IMR-90 (cell line): Measurements from ENCODE around the gene FMO5. TPM values are rescaled to one million over a fixed set of nuclear protein-coding genes. Genes with fewer than 3 reads are reported as not detected.

Experiments
- ATAC-seq: fragments of 200-7000 bp; cut with Tn5 transposase; 2 replicates; pipeline ENCODE4 v1.9.1; 2020; ENCODE audit warnings: low read depth, mild to moderate bottlenecking, moderate library complexity
- BruUV-seq: library from RNA; stranded (reverse); fragments of 400-500 nt; replicated peaks from 2 replicates; lab custom pipeline; 2021; lab: Mats Ljungman, UMichigan
- CTCF ChIA-PET: fragments of 300-600 bp; formaldehyde crosslinking; extraction: SDS; loops from one replicate; lab custom pipeline; 2021; ENCODE audit warnings: antibody characterized with exemption; lab: Yijun Ruan, JAX
- POLR2A ChIA-PET: fragments of 300-600 bp; sonication (Branson Sonifier 250); formaldehyde crosslinking; loops from one replicate; lab custom pipeline; 2022; ENCODE audit warnings: antibody characterized with exemption; ENCODE audit not compliant: unreplicated experiment; lab: Charles Lee
- DNase-seq: peaks from one replicate; pipeline ENCODE4 v3.0.0; 2013
- H2AFZ ChIP-seq: replicated peaks from 2 replicates; pipeline ENCODE3; 2013; ENCODE audit warnings: low read length, mild to moderate bottlenecking; ENCODE audit not compliant: poor library complexity
- H2AK5ac ChIP-seq: 2 replicates; pipeline ENCODE4 v1.6.1; 2013; ENCODE audit warnings: low read depth, low read length, inconsistent platforms
- H2AK9ac ChIP-seq: replicated peaks from 2 replicates; pipeline ENCODE3; 2013; ENCODE audit warnings: mild to moderate bottlenecking, low read depth, low read length, moderate library complexity; ENCODE audit not compliant: poor library complexity
- H2BK120ac ChIP-seq: 2 replicates; pipeline ENCODE4 v1.6.1; 2013; ENCODE audit warnings: low read depth, low read length, inconsistent platforms
- H2BK15ac ChIP-seq: 3 replicates; pipeline ENCODE4 v1.6.1; 2013; ENCODE audit warnings: low read depth, low read length, inconsistent platforms
- H2BK20ac ChIP-seq: 2 replicates; pipeline ENCODE4 v1.6.1; 2013; ENCODE audit warnings: low read depth, mild to moderate bottlenecking, inconsistent platforms, low read length, moderate library complexity
- H2BK5ac ChIP-seq: 2 replicates; pipeline ENCODE4 v1.6.1; 2013; ENCODE audit warnings: mild to moderate bottlenecking, low read depth, low read length, inconsistent platforms; ENCODE audit not compliant: poor library complexity, severe bottlenecking
- H3K14ac ChIP-seq: replicated peaks from 2 replicates; pipeline ENCODE4 v1.6.1; 2013; ENCODE audit warnings: low read depth, low read length, inconsistent platforms
- H3K18ac ChIP-seq: 2 replicates; pipeline ENCODE4 v1.6.1; 2013; ENCODE audit warnings: low read depth, low read length, control low read depth
- H3K23ac ChIP-seq: 2 replicates; pipeline ENCODE4 v1.6.1; 2013; ENCODE audit warnings: low read depth, low read length, inconsistent platforms
- H3K27ac ChIP-seq: 2 replicates; pipeline ENCODE4 v1.5.1; 2013; ENCODE audit warnings: mild to moderate bottlenecking, control low read depth, low read length; ENCODE audit not compliant: insufficient read depth
- H3K27me3 ChIP-seq: 2 replicates; pipeline ENCODE4 v1.6.1; 2013; ENCODE audit warnings: low read length; ENCODE audit not compliant: control insufficient read depth, insufficient read depth
- H3K36me3 ChIP-seq: 2 replicates; pipeline ENCODE4 v1.6.1; 2013; ENCODE audit warnings: low read length, mixed read lengths; ENCODE audit not compliant: control insufficient read depth, insufficient read depth
- H3K4ac ChIP-seq: 2 replicates; pipeline ENCODE4 v1.6.1; 2013; ENCODE audit warnings: low read depth, low read length, inconsistent platforms
- H3K4me1 ChIP-seq: 2 replicates; pipeline ENCODE4 v1.6.1; 2013; ENCODE audit warnings: low read length, mixed read lengths; ENCODE audit not compliant: control insufficient read depth, insufficient read depth
- H3K4me2 ChIP-seq: 2 replicates; pipeline ENCODE4 v1.6.1; 2013; ENCODE audit warnings: low read depth, mild to moderate bottlenecking, control low read depth, low read length, moderate library complexity
- H3K4me3 ChIP-seq: 2 replicates; pipeline ENCODE4 v1.5.1; 2013; ENCODE audit warnings: low read depth, mild to moderate bottlenecking, control low read depth, low read length, moderate library complexity; ENCODE audit not compliant: insufficient read depth
- H3K56ac ChIP-seq: 2 replicates; pipeline ENCODE4 v1.6.1; 2013; ENCODE audit warnings: low read length, inconsistent platforms; ENCODE audit not compliant: insufficient read depth; ENCODE audit errors: extremely low read depth
- H3K79me1 ChIP-seq, 2 experiments: 2 replicates each; pipeline ENCODE4 v1.6.1; 2013; ENCODE audit warnings: low read length in 2 of 2, inconsistent platforms in 1 of 2, low read depth in 1 of 2
- H3K9ac ChIP-seq: 2 replicates; pipeline ENCODE4 v1.6.1; 2013; ENCODE audit warnings: low read depth, low read length, control low read depth
- H3K9me1 ChIP-seq: 2 replicates; pipeline ENCODE4 v1.6.1; 2013; ENCODE audit warnings: low read length, inconsistent platforms; ENCODE audit not compliant: insufficient read depth
- H3K9me3 ChIP-seq: 2 replicates; pipeline ENCODE4 v1.6.1; 2013; ENCODE audit warnings: low read length; ENCODE audit not compliant: control insufficient read depth, insufficient read depth
- H4K20me1 ChIP-seq: 2 replicates; pipeline ENCODE4 v1.6.1; 2013; ENCODE audit warnings: low read length, inconsistent platforms; ENCODE audit not compliant: insufficient read depth
- H4K5ac ChIP-seq: 2 replicates; pipeline ENCODE4 v1.6.1; 2013; ENCODE audit warnings: mild to moderate bottlenecking, low read depth, low read length, control low read depth
- H4K8ac ChIP-seq, 2 experiments: 2 replicates each; pipeline ENCODE4 v1.6.1; 2013; ENCODE audit warnings: low read depth in 2 of 2, low read length in 2 of 2, control low read depth in 1 of 2, inconsistent platforms in 1 of 2
- H4K91ac ChIP-seq: 2 replicates; pipeline ENCODE4 v1.6.1; 2013; ENCODE audit warnings: low read depth, low read length, inconsistent platforms; ENCODE audit not compliant: insufficient read depth
- BHLHE40 ChIP-seq: fragments of 150-350 bp; IDR thresholded peaks from 2 replicates; pipeline ENCODE4 v1.6.1; 2016; ENCODE audit warnings: mild to moderate bottlenecking, low read depth, low read length
- CEBPB ChIP-seq: IDR thresholded peaks from 2 replicates; pipeline ENCODE4 v1.6.1; 2012; ENCODE audit warnings: low read depth, low read length, improper control_type of control experiment
- CHD1 ChIP-seq: IDR thresholded peaks from 2 replicates; pipeline ENCODE4 v1.6.1; 2012; ENCODE audit warnings: low read depth, low read length, improper control_type of control experiment
- FOS ChIP-seq: fragments of 150-350 bp; IDR thresholded peaks from 2 replicates; pipeline ENCODE4 v1.6.1; 2016; ENCODE audit warnings: low read depth, low read length
- MAFK ChIP-seq: IDR thresholded peaks from 2 replicates; pipeline ENCODE4 v1.6.1; 2012; ENCODE audit warnings: low read depth, low read length, improper control_type of control experiment
- MAZ ChIP-seq: IDR thresholded peaks from 2 replicates; pipeline ENCODE4 v1.6.1; 2012; ENCODE audit warnings: low read depth, mild to moderate bottlenecking, low read length, improper control_type of control experiment, moderate library complexity, borderline replicate concordance
- MXI1 ChIP-seq: IDR thresholded peaks from 2 replicates; pipeline ENCODE4 v1.6.1; 2012; ENCODE audit warnings: low read depth, mild to moderate bottlenecking, low read length, moderate library complexity, borderline replicate concordance
- NFE2L2 ChIP-seq: fragments of 150-350 bp; IDR thresholded peaks from 2 replicates; pipeline ENCODE4 v1.6.1; 2016; ENCODE audit warnings: low read depth, mild to moderate bottlenecking, low read length
- POLR2A ChIP-seq: IDR thresholded peaks from 2 replicates; pipeline ENCODE4 v1.6.1; 2012; ENCODE audit warnings: mild to moderate bottlenecking, low read depth, low read length
- RAD21 ChIP-seq: IDR thresholded peaks from 2 replicates; pipeline ENCODE4 v1.6.1; 2012; ENCODE audit warnings: low read length, improper control_type of control experiment
- RCOR1 ChIP-seq: IDR thresholded peaks from 2 replicates; pipeline ENCODE4 v1.6.1; 2012; ENCODE audit warnings: mild to moderate bottlenecking, low read length, improper control_type of control experiment; ENCODE audit not compliant: insufficient replicate concordance
- RFX5 ChIP-seq: IDR thresholded peaks from 2 replicates; pipeline ENCODE4 v1.8.0; 2012; ENCODE audit warnings: low read depth, mild to moderate bottlenecking, low read length, moderate library complexity
- SMC3 ChIP-seq: fragments of 150-350 bp; IDR thresholded peaks from 2 replicates; pipeline ENCODE4 v1.6.1; 2016; ENCODE audit warnings: low read depth, mild to moderate bottlenecking, antibody characterized with exemption, low read length, moderate library complexity
- WGBS, 2 experiments: methylation state at CpG; one replicate each; pipeline versions ENCODE4 v1.1.5 to v1.1.7; 2013; ENCODE audit warnings: missing lambda C conversion rate in 2 of 2; ENCODE audit not compliant: insufficient read length in 1 of 2; ENCODE audit errors: extremely low coverage in 2 of 2; 5-methylcytosine and 5-hydroxymethylcytosine counted together
- dilution Hi-C: fragments of 300-500 bp; cut with HindIII; formaldehyde crosslinking; loops from one replicate; pipeline ENCODE4 v1.14.3; 2018; ENCODE audit warnings: low sequenced_read_pairs; ENCODE audit not compliant: unreplicated experiment
- in situ Hi-C: fragments of 300-500 bp; cut with MboI; formaldehyde crosslinking; loops from 3 replicates; pipeline ENCODE4 v1.14.3; 2019; ENCODE audit warnings: low sequenced_read_pairs, inconsistent platforms, mixed read lengths
- intact Hi-C: fragments of 100-400 bp; cut with micrococcal nuclease; formaldehyde crosslinking; loops from 2 replicates; pipeline ENCODE4 v1.10.0; 2022
- polyA plus RNA-seq, 3 experiments: library from polyadenylated mRNA; depleted of rRNA; stranded (reverse); fragments of >200 nt; gene quantifications; 2 replicates each; pipeline ENCODE4 v1.2.3, GENCODE V29; 2012; ENCODE audit warnings: low replicate concordance in 1 of 3
- total RNA-seq: library from RNA; depleted of rRNA; stranded (reverse); fragments of >200 nt; gene quantifications from 2 replicates; pipeline ENCODE4 v1.2.3, GENCODE V29; 2012
- TF ChIP-seq, protein P1 (sequence below): fragments of 150-350 bp; IDR thresholded peaks from 2 replicates; pipeline ENCODE4 v1.6.1; 2016; ENCODE audit warnings: low read depth, mild to moderate bottlenecking, low read length, moderate library complexity, borderline replicate concordance
- TF ChIP-seq, protein P2 (sequence below): fragments of 150-350 bp; IDR thresholded peaks from 2 replicates; pipeline ENCODE4 v1.6.1; 2017; ENCODE audit warnings: mild to moderate bottlenecking, antibody characterized with exemption, low read length, low read depth
- TF ChIP-seq, protein P3 (sequence below): conservative IDR thresholded peaks from 2 replicates; pipeline ENCODE4 v1.5.1; 2012; ENCODE audit warnings: mild to moderate bottlenecking, low read depth, low read length, improper control_type of control experiment

FMO5 gene
- total and polyA plus RNA-seq, 2 of the 4 experiments (the other 2 are of a cell fraction): 0.36 to 0.51 TPM

DNA sequence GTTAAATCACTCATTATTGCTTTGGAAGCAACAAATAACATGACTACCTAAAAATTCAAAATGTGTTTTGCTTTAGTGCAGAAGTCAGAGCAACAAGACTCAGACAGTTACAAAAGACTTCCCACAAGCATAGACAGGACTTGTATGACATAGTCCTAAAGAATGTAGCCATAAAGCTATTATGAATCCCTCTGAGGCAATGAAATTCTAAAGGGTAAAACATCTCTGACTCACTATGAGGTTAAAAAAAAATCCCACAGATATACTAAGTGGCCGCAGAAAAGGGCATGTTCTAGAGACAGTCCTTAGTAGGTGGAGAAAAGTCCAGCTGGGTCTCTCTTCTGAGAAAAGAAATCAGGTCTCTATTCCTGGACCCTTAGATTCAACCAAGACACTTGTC, 57.8 kb downstream of the FMO5 start:
- peaks cover 24 to 40% of the 10 kb centered on the region in 2 experiments for H3K79me1 ChIP-seq
- in situ Hi-C loops (no loop called here), dilution Hi-C loops (no loop called here), intact Hi-C loops (no loop called here)
- WGBS, 2 experiments: no CpG with 5 or more reads among the region's 1 CpG
- peak overlapping the region; percentile 70 for H3K56ac ChIP-seq
- DNase-seq (peak; percentile 96), ATAC-seq (peak; percentile 57)
- peak overlapping the region; percentile 98 for H3K18ac ChIP-seq
- H4K8ac ChIP-seq: peak overlapping the region in 1 of 2 experiments; percentile 89; a peak in 2 of 4 replicates
- peak overlapping the region; percentile 86; the same call in 1 of the 2 replicates for H4K5ac ChIP-seq
- peak overlapping the region; percentile 63 for H2AK9ac ChIP-seq
- peak overlapping the region; percentile 84 for H3K23ac ChIP-seq
- ChIA-PET CTCF (no interaction called here), POLR2A (no interaction called here)
- H3K9me1 ChIP-seq: peaks cover 8% of the 10 kb centered on the region
- H2BK15ac ChIP-seq: peak overlapping the region; percentile 31; the same call in 1 of the 3 replicates
- no peak overlapping the region for H3K9ac ChIP-seq
- H2AK5ac ChIP-seq: peak overlapping the region; percentile 90
- H3K4ac ChIP-seq: peak overlapping the region; percentile 97
- H2BK120ac ChIP-seq: peak overlapping the region; percentile 94
- TF ChIP-seq SMC3 (no peak), RCOR1 (peak; percentile 82), CHD1 (no peak), RAD21 (no peak), FOS (peak; percentile 94), NFE2L2 (no peak), RFX5 (no peak; the same call in 1 of the 2 replicates), MXI1 (no peak), BHLHE40 (no peak; the same call in 1 of the 2 replicates), CEBPB (peak; percentile 91), MAZ (no peak), POLR2A (peak; percentile 48; the same call in 1 of the 2 replicates), MAFK (no peak)
- TF ChIP-seq, protein P1, sequence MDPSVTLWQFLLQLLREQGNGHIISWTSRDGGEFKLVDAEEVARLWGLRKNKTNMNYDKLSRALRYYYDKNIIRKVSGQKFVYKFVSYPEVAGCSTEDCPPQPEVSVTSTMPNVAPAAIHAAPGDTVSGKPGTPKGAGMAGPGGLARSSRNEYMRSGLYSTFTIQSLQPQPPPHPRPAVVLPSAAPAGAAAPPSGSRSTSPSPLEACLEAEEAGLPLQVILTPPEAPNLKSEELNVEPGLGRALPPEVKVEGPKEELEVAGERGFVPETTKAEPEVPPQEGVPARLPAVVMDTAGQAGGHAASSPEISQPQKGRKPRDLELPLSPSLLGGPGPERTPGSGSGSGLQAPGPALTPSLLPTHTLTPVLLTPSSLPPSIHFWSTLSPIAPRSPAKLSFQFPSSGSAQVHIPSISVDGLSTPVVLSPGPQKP: no peak
- TF ChIP-seq, protein P2, sequence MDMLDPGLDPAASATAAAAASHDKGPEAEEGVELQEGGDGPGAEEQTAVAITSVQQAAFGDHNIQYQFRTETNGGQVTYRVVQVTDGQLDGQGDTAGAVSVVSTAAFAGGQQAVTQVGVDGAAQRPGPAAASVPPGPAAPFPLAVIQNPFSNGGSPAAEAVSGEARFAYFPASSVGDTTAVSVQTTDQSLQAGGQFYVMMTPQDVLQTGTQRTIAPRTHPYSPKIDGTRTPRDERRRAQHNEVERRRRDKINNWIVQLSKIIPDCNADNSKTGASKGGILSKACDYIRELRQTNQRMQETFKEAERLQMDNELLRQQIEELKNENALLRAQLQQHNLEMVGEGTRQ: no peak
- TF ChIP-seq, protein P3, sequence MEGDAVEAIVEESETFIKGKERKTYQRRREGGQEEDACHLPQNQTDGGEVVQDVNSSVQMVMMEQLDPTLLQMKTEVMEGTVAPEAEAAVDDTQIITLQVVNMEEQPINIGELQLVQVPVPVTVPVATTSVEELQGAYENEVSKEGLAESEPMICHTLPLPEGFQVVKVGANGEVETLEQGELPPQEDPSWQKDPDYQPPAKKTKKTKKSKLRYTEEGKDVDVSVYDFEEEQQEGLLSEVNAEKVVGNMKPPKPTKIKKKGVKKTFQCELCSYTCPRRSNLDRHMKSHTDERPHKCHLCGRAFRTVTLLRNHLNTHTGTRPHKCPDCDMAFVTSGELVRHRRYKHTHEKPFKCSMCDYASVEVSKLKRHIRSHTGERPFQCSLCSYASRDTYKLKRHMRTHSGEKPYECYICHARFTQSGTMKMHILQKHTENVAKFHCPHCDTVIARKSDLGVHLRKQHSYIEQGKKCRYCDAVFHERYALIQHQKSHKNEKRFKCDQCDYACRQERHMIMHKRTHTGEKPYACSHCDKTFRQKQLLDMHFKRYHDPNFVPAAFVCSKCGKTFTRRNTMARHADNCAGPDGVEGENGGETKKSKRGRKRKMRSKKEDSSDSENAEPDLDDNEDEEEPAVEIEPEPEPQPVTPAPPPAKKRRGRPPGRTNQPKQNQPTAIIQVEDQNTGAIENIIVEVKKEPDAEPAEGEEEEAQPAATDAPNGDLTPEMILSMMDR: no peak
- peak overlapping the region; percentile 79 for H3K27ac ChIP-seq
- H2AFZ ChIP-seq: peak overlapping the region; percentile 73
- H3K14ac ChIP-seq: peak overlapping the region; percentile 92
- peaks cover 10% of the 10 kb centered on the region for H3K36me3 ChIP-seq
- H3K4me3 ChIP-seq: no peak overlapping the region
- peaks cover 10% of the 10 kb centered on the region for H3K4me1 ChIP-seq
- H3K9me3 ChIP-seq: no peaks in the 10 kb centered on the region
- peak overlapping the region; percentile 92 for H2BK20ac ChIP-seq
- H4K20me1 ChIP-seq: peaks cover 6% of the 10 kb centered on the region; the same call in 1 of the 2 replicates
- no peaks in the 10 kb centered on the region for H3K27me3 ChIP-seq
- H2BK5ac ChIP-seq: peak overlapping the region; percentile 98
- no TSS peak for BruUV-seq
- H3K4me2 ChIP-seq: peak overlapping the region; percentile 81
- H4K91ac ChIP-seq: peak overlapping the region; percentile 87
